Hypothalamus (tissue), 51 donors: Measurements from ENCODE around the gene DTX1.

Experiments used
- DNase-seq, 51 donors: peaks; one replicate each; lab custom pipeline; 2025; lab: John Stamatoyannopoulos, UW

DTX1 gene

DNA sequence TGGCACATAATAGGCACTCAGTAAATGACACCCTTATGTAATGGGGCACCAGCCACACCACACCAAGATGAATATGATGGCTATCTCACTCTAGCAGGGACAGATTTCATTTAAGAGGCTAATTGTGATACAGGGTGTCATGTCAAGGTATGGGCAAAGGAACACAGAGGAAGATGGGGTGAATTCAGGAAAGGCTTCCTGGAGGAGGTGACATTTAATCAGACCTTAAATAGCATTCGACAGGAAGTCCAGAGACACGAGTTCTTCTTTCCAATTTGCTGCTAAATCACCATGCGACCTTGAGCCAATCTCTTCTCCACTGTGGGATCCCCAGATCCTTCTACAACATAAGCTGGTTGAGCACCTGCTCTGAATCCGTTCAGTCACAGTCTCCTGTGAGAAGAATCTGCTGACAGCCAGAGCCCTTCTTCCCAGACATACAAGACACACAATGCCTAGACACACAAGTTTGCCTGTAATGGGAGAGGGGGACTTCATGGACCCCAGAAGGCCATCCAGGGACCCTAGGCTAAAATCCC is 1.5 kb upstream of the DTX1 start:
- DNase-seq: no peak

DNA sequence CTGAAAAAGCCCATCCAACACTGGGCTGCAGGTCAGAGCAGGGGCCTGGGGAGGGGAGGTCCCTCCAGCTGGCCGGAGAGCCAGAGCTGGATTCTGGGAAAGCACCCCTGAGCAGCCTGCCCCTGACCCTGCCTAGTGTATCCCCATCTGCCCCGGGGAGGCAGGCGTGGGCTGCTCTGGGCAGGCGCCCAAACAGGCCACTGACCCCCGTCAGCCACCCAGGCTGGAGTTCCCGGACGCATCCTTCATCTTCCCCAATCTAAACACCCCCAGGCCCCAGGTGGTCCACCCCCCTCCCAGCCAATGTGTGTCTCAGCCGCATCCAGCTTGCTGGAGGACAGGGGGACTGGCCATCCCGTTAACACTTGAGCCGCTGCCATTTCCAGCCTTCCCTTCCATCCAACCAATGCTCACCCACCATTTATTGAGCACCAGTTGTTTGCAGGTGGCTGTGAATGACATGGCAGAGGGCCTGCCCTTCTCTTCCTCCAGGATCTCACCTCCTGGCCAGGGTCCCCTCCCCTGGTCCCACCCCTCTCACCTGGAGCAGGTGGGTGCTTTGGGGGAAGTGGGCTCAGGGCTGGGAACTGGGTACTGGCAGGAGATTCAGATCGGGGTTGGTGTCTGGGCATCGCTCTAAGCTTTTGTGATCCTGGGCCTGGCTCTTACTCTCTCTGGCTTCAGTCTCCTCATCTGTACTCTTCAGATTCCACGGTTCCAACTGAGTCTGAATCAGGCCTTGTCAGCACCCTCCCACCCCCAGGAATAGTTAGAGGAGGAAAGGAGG is 743 bp upstream of the DTX1 start:
- DNase-seq: no peak

DNA sequence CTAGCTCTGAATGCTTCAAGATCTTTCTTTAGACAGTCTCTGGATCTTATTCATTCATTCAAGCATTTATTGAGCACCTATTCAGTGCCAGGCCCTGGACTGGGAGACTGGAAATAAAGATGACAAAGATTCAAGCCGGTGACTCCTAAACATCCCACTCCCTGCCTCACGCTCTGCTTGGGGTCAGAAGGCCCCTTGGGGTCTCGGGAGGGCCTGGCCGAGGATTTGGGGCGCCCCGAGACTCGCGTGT is 224 bp upstream of the DTX1 start:
- DNase-seq: no peak

DNA sequence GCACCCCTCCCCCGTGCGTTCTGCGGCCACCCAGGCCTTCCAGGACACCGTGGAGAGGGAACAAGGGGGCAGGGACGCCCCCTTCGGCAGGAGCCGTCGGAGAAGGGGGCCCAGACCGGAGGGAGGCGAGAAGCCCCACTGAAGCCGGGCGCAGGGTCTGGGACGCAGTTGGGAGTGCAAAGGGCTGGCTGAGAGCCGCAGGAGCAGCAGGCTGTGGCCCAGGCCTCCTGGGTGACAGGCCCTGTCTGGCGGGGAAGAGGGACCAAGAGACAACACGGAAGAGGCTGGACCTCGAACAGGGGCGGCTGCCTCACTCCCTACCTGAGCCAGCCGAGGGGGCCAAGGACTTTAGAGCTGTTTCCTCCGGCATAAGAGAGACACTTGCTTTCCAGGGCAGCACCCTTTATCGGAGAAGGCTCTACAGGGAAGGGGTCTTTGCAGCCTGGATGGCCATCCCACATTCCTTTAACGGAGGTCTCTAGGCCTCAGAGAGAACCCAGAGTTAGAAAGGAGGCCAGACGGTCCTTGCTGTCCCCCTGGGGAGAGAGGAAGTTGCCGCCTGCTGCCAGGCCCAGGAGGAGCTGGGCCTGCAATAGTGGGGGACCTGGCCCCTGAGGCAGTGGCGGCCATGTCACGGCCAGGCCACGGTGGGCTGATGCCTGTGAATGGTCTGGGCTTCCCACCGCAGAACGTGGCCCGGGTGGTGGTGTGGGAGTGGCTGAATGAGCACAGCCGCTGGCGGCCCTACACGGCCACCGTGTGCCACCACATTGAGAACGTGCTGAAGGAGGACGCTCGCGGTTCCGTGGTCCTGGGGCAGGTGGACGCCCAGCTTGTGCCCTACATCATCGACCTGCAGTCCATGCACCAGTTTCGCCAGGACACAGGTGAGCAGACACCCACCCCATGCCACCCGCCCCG is 1.3 kb downstream of the DTX1 start:
- peak in 5 of 51 donors; percentile 10 to 47 (median 30) for DNase-seq

DNA sequence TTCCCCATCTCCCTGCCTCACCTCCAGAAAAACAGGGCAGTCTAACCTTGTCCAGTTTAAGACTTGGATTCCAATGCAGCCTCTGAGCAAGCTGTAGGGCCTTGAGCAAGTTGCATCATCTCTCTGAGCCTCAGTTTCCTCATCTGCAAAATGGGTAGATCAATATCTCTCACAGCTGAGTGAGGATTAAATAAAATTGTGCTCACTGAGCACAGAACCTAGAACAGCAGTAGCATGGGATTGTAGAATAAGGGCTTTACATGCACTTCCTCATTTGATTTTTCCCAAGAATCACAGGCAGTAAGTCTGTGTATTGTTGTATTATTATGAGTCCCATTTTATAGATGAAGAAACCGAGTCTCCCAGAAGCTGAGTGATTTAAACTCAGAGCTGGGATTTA is 2.0 kb downstream of the DTX1 start:
- no peak for DNase-seq

- DNase-seq: no peak
Measured at GRCh38 chr12:113059071-113059595, 2.6 kb downstream of the DTX1 start.

DNA sequence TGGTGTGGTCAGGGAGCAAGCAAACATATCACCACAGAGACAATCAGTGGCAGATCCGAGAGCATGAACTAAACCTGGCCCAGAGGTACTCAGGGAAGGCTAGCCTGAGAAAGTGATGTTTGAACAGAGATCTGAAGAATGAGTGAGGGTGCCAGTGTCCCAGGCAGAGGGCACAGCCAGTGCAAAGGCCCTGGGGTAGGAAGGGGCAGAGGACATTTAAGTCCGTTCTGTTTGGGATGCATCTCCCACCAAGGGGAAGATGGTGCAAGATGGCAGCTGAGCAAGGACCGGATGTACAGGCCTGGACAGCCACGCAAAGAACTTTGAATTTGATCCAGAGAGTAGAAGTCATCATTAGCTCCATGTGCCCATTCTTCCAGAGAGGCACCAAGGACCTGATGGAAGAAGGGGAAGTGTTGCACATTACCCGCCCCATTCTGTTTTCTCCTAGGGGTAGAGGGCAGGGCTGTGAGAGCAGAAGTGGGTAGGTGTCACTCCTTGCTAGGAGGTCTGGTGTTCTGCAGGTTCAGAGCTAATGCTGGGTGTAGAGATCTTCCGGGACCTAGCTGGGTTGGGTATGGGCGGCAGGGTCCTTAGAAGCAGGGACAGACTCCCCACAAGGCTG is 3.9 kb downstream of the DTX1 start:
- no peak for DNase-seq

- DNase-seq: peak in 3 of 51 donors; percentile 17 to 27 (median 19)
Measured at GRCh38 chr12:113061061-113061694, 4.6 kb downstream of the DTX1 start.

GRCh38 chr12:113062502-113063395 is 6.2 kb downstream of the DTX1 start:
- no peak for DNase-seq

GRCh38 chr12:113063396-113064350 is 7.1 kb downstream of the DTX1 start:
- no peak for DNase-seq

GRCh38 chr12:113064395-113065125 is 8.0 kb downstream of the DTX1 start:
- DNase-seq: no peak

- peak in 4 of 51 donors; percentile 11 to 21 (median 16) for DNase-seq
Measured at GRCh38 chr12:113065126-113066007, 8.8 kb downstream of the DTX1 start.

DNA sequence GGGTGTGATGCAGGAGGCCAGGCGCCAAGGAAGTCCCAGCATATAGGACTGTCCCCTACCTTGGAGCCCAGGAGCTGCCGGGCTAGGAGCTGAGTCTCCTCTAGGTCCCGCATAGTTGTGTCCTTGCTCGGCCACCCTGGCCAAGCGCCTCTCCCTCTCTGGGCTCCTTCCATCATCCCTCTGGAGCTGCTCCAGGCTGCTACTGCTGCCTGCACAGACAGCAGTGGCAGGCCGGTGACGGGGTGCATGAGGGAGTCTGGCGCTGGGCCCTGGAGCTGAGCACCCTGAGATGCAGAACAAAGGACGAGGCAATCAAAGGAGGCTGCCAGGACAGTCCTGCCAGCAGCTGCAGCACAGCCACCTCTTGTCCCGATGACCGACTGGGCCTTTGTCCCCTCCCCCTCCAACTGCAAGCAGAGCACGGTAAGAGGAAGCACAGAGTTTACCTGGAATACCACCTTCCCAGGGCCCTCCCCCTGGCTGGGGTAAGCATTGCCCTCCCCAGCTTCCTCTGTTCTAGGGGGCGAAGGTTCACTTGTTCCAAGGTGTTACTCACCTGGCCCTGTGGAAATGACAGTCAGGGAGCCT is 10.4 kb downstream of the DTX1 start:
- DNase-seq: peak in 20 of 51 donors; percentile 5 to 70 (median 48)

DNA sequence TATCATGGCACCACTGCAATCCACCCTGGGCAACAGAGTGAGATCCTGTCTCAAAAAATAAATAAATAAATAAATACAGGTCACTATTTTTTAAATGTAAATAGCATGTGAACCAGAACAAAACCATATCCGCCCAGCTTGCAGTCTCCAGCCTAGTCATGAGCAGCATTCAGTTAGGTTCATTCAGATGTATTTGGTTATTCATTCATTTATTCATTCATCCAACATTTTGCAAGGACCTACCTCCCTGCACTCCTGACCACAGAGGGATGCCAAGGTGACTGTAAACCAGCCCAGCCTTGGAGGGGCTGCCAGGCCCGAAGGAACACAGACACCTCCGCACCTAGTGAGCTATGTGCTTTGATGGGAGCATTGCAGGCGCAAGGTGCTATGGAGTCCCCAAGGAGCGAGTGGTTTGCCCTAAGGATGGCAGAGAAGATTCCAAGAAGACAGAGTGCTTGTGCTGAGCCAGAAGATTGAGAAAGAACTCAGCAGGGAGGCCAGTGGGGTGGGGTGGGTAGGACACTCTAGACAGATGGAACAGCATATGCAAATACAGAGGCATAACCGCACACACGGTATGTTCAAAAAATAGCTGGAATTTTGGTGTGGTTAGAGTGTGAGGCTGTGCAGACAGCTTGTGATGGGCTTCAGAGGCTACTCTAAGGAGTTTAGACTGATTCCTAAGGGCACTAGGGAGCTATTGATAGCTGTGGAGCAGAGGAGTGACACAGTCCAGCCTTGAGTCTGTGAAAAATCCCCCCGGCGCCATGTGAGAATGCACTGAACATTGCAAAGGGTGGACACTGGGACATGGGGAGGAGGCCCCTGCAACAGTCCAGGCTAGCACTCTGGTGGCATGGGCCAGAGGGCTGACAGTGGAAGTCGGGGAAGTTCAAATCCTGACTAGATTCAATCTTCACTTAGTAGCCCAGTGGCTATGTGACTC is 11.7 kb downstream of the DTX1 start:
- no peak for DNase-seq

DNA sequence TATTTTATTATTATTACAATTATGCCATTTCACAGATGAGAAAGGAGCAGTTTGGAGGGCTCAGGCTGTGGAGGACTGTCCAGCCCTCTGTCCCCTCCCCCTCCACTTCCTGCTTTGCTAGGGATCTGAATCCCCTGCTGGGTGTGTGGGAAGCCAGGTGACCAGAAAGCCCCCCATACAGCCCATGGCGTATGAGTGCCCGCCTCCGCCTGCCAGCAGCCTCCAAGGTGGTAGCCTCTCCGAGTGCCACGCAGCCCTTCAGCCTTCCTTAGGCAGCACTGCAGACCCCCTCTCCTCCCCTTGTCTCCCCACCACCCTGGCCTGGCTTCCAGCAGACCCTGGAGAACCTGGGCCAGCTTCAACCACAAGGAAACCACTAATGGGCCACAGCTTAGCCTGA is 12.6 kb downstream of the DTX1 start:
- no peak for DNase-seq
